Loucy (cell line): Measurements from ENCODE around the gene ROR1.

Experiments
- H2AFZ ChIP-seq: fragments of 200-600 bp; sonication (generic); 2 replicates; pipeline ENCODE4 v1.6.0; 2016; ENCODE audit warnings: antibody characterized with exemption, mild to moderate bottlenecking, low read length, moderate library complexity
- H3F3A ChIP-seq: fragments of 200-600 bp; 2 replicates; pipeline ENCODE4 v1.6.0; 2016; ENCODE audit warnings: antibody characterized with exemption, low read depth, mild to moderate bottlenecking
- H3K27me3 ChIP-seq: fragments of 200-600 bp; sonication (generic); 2 replicates; pipeline ENCODE4 v1.6.1; 2014; ENCODE audit warnings: low read length, mild to moderate bottlenecking; ENCODE audit not compliant: insufficient read depth, poor library complexity, severe bottlenecking
- H3K36me3 ChIP-seq: fragments of 200-600 bp; sonication (generic); 2 replicates; pipeline ENCODE4 v1.6.1; 2016; ENCODE audit warnings: low read length; ENCODE audit not compliant: insufficient read depth
- H3K4me1 ChIP-seq: fragments of 200-600 bp; sonication (generic); 2 replicates; pipeline ENCODE4 v1.5.1; 2014; ENCODE audit warnings: low read length, mild to moderate bottlenecking; ENCODE audit not compliant: insufficient read depth, poor library complexity, severe bottlenecking
- H3K4me2 ChIP-seq: fragments of 200-600 bp; sonication (generic); 2 replicates; pipeline ENCODE4 v1.6.0; 2014; ENCODE audit warnings: antibody characterized with exemption, low read length, low read depth, mild to moderate bottlenecking; ENCODE audit not compliant: poor library complexity, severe bottlenecking
- H3K4me3 ChIP-seq: fragments of 200-600 bp; sonication (generic); 2 replicates; pipeline ENCODE4 v1.5.1; 2014; ENCODE audit warnings: low read length, mild to moderate bottlenecking, mixed read lengths; ENCODE audit not compliant: poor library complexity, severe bottlenecking
- H3K79me2 ChIP-seq: fragments of 200-600 bp; sonication (generic); 2 replicates; pipeline ENCODE4 v1.6.1; 2014; ENCODE audit warnings: low read length; ENCODE audit not compliant: insufficient read depth
- H3K9ac ChIP-seq: fragments of 200-600 bp; sonication (generic); 2 replicates; pipeline ENCODE4 v1.6.0; 2014; ENCODE audit warnings: mild to moderate bottlenecking, low read depth, low read length, moderate library complexity; ENCODE audit not compliant: poor library complexity, severe bottlenecking
- H3K9me2 ChIP-seq: fragments of 200-600 bp; sonication (generic); replicated peaks from 2 replicates; pipeline ENCODE4 v1.6.1; 2016; ENCODE audit warnings: low read depth, low read length, mixed read lengths
- H3K9me3 ChIP-seq: fragments of 200-600 bp; sonication (generic); 2 replicates; pipeline ENCODE4 v1.6.1; 2014; ENCODE audit warnings: mild to moderate bottlenecking, antibody characterized with exemption, low read length, low read depth; ENCODE audit not compliant: insufficient read depth
- H4K20me1 ChIP-seq: fragments of 200-600 bp; sonication (generic); 2 replicates; pipeline ENCODE4 v1.6.0; 2014; ENCODE audit warnings: antibody characterized with exemption, low read length, mild to moderate bottlenecking; ENCODE audit not compliant: insufficient read depth, poor library complexity, severe bottlenecking
- EZH2phosphoT487 ChIP-seq: fragments of 200-600 bp; IDR thresholded peaks from 2 replicates; pipeline ENCODE4 v1.6.1; 2018; ENCODE audit warnings: antibody characterized with exemption, mild to moderate bottlenecking, moderate library complexity, borderline replicate concordance
- TF ChIP-seq, protein P1 (sequence below): fragments of 200-600 bp; sonication (generic); conservative IDR thresholded peaks from 2 replicates; pipeline ENCODE4 v1.5.1; 2014; ENCODE audit warnings: mild to moderate bottlenecking, antibody characterized with exemption, low read length

Gene ROR1

DNA sequence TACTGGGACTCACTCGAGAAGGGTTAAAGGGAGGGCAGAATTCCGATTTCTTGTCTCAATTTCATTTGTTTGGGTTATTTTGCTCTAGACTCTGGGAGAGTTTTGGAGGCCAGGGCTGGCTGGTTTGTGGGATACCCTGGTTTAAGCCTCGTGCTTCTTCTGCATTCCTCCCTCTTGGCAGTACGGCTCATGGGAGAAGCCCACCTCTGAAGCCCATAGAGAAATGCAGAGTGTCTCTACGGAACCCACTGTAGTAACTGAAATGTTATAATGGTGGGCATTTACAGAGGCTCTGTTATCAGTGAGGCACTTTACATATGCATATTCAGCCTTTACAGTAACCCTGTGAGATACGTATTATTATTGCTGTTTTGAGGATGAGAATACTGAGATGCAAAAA is 43.9 kb downstream of the ROR1 start:
- no peak overlapping the region for H2AFZ ChIP-seq
- H3K9me3 ChIP-seq: 0 out of 2 replicates have a peak, but pooled peaks cover 7% of the 10 kb centered on the region
- no peaks in the 10 kb centered on the region for H3F3A ChIP-seq
- no peaks in the 10 kb centered on the region for H4K20me1 ChIP-seq
- H3K4me2 ChIP-seq: peak overlapping the region; percentile 45
- H3K4me1 ChIP-seq: peaks cover 14% of the 10 kb centered on the region
- no peaks in the 10 kb centered on the region for H3K9me2 ChIP-seq
- no peak overlapping the region for H3K9ac ChIP-seq
- H3K79me2 ChIP-seq: no peaks in the 10 kb centered on the region
- H3K27me3 ChIP-seq: no peaks in the 10 kb centered on the region
- no peak overlapping the region for H3K4me3 ChIP-seq
- no peaks in the 10 kb centered on the region for H3K36me3 ChIP-seq
- TF ChIP-seq, protein P1, sequence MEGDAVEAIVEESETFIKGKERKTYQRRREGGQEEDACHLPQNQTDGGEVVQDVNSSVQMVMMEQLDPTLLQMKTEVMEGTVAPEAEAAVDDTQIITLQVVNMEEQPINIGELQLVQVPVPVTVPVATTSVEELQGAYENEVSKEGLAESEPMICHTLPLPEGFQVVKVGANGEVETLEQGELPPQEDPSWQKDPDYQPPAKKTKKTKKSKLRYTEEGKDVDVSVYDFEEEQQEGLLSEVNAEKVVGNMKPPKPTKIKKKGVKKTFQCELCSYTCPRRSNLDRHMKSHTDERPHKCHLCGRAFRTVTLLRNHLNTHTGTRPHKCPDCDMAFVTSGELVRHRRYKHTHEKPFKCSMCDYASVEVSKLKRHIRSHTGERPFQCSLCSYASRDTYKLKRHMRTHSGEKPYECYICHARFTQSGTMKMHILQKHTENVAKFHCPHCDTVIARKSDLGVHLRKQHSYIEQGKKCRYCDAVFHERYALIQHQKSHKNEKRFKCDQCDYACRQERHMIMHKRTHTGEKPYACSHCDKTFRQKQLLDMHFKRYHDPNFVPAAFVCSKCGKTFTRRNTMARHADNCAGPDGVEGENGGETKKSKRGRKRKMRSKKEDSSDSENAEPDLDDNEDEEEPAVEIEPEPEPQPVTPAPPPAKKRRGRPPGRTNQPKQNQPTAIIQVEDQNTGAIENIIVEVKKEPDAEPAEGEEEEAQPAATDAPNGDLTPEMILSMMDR: no peak
- TF ChIP-seq EZH2phosphoT487: no peak

DNA sequence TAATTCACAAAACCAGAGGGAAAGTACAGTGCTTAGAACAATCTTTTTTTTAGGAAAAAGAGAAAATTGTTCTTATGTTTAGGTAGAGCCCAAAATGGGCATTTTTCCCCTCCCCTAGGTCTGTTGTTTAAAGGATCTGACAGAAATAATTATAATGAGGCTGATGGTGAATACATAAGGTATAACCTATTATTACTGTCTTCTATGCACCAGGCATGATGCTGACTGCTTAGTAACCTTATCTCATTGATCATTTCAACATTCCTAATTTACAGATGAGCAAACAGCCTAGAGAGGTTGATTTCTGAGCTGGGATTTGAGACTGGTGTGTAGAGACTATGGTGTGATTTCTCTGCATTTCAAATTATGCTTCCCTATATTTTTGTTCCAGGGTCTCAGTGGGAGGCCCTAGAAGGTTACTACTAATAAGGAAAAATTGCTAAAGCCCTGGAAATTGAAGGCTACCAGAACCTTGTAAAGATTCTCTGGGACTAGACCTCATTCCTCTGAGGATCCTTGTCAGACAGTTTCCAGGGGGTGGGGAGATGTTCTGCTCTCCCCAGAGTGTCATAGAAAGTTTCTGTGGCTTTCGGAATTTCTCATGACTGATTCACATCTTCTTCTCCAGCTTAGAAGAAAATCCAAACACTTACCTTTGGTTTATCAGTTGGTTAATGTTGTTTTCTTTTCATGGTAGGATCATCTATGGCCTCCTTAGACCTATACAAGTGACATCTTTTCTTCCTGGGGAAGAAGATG is 44.9 kb downstream of the ROR1 start:
- Histone ChIP-seq H3K9me3 (0 out of 2 replicates have a peak, but pooled peaks cover 7% of the 10 kb centered on the region), H3K9ac (no peak overlapping the region), H3K9me2 (no peaks in the 10 kb centered on the region), H3K79me2 (no peaks in the 10 kb centered on the region), H4K20me1 (no peaks in the 10 kb centered on the region), H3K4me2 (no peak overlapping the region), H3K4me1 (peaks cover 14% of the 10 kb centered on the region), H2AFZ (no peak overlapping the region), H3K36me3 (no peaks in the 10 kb centered on the region), H3K4me3 (no peak overlapping the region), H3F3A (no peaks in the 10 kb centered on the region), H3K27me3 (no peaks in the 10 kb centered on the region)
- TF ChIP-seq EZH2phosphoT487: no peak
- TF ChIP-seq, protein P1: no peak

DNA sequence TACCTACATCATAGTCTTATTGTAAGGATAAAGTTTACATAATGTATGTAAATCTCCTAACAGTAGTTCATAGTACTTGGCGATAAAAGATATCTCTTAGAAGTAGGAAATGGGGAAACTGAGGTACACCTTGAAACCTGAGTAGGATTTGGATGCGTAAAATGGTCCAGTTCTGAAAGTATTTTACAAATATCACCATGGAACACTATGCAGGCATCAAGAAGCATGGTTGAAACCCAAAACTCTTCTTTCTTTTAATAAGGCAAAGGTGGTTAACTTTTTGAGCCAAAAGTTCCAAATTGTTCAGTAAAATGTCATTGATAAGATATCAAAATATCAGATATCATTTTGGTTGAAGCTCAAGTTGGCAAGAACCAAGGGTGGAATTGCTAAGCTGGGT is 46.0 kb downstream of the ROR1 start:
- H3K79me2 ChIP-seq: no peaks in the 10 kb centered on the region
- H3K4me1 ChIP-seq: peaks cover 14% of the 10 kb centered on the region

More for the DNA sequence above, 46.0 kb downstream of the ROR1 start:
- TF ChIP-seq EZH2phosphoT487: no peak
- TF ChIP-seq, protein P1: no peak
- no peak overlapping the region for H3K4me2 ChIP-seq
- no peaks in the 10 kb centered on the region for H3F3A ChIP-seq
- no peak overlapping the region for H3K9ac ChIP-seq
- H3K36me3 ChIP-seq: no peaks in the 10 kb centered on the region
- H3K4me3 ChIP-seq: no peak overlapping the region
- H3K9me3 ChIP-seq: 0 out of 2 replicates have a peak, but pooled peaks cover 7% of the 10 kb centered on the region
- H4K20me1 ChIP-seq: no peaks in the 10 kb centered on the region
- no peaks in the 10 kb centered on the region for H3K27me3 ChIP-seq
- H2AFZ ChIP-seq: no peak overlapping the region
- no peaks in the 10 kb centered on the region for H3K9me2 ChIP-seq
